Chondrocyte (in vitro differentiated cells): ENCODE measurements around the gene VAV2. TPM values are rescaled to one million over a fixed set of nuclear protein-coding genes. Genes with fewer than 3 reads are reported as not detected.

ENCODE experiments used
- DNase-seq: peaks from one replicate; pipeline ENCODE4 v3.0.0; 2021; ENCODE audit warnings: mixed read lengths, low spot score
- H3K27ac Mint-ChIP-seq: one replicate; pipeline ENCODE4 v1.8.0; 2021; ENCODE audit warnings: mild to moderate bottlenecking, moderate library complexity, mixed read lengths; ENCODE audit not compliant: unreplicated experiment
- H3K27me3 Mint-ChIP-seq: 2 replicates; pipeline ENCODE4 v1.8.0; 2021; ENCODE audit warnings: low read depth, mixed read lengths
- H3K36me3 Mint-ChIP-seq: 2 replicates; pipeline ENCODE4 v1.8.0; 2021; ENCODE audit warnings: low read depth, mixed read lengths
- H3K4me1 Mint-ChIP-seq: 2 replicates; pipeline ENCODE4 v1.8.0; 2021; ENCODE audit warnings: low read depth, mild to moderate bottlenecking, mixed read lengths
- H3K4me3 Mint-ChIP-seq: one replicate; pipeline ENCODE4 v1.8.0; 2021; ENCODE audit warnings: mild to moderate bottlenecking, moderate library complexity, mixed read lengths; ENCODE audit not compliant: unreplicated experiment
- H3K9me3 Mint-ChIP-seq: 2 replicates; pipeline ENCODE4 v1.8.0; 2021; ENCODE audit warnings: low read depth, mixed read lengths
- total RNA-seq: library from RNA; stranded (reverse); gene quantifications from 3 replicates; pipeline ENCODE4 v1.2.1, GENCODE V29; 2021
- TF ChIP-seq, protein P1 (sequence below): fragments of 200-600 bp; sonication (generic); IDR thresholded peaks from 2 replicates; pipeline ENCODE4 v1.5.0; 2021; ENCODE audit warnings: antibody characterized with exemption, mild to moderate bottlenecking, moderate library complexity

Gene VAV2
- total RNA-seq, 1 donor from 2014 or later = 17.7 TPM

GRCh38 chr9:134029248-134030226 is 37.4 kb upstream of the VAV2 start:
- no peaks in the 10 kb centered on the region for H3K9me3 Mint-ChIP-seq
- H3K4me1 Mint-ChIP-seq = peaks cover 13% of the 10 kb centered on the region
- H3K36me3 Mint-ChIP-seq = peaks cover 13% of the 10 kb centered on the region
- peak; percentile 65 for DNase-seq
- H3K4me3 Mint-ChIP-seq = no peak overlapping the region
- no peak overlapping the region for H3K27ac Mint-ChIP-seq
- H3K27me3 Mint-ChIP-seq = no peaks in the 10 kb centered on the region
- TF ChIP-seq, protein P1, sequence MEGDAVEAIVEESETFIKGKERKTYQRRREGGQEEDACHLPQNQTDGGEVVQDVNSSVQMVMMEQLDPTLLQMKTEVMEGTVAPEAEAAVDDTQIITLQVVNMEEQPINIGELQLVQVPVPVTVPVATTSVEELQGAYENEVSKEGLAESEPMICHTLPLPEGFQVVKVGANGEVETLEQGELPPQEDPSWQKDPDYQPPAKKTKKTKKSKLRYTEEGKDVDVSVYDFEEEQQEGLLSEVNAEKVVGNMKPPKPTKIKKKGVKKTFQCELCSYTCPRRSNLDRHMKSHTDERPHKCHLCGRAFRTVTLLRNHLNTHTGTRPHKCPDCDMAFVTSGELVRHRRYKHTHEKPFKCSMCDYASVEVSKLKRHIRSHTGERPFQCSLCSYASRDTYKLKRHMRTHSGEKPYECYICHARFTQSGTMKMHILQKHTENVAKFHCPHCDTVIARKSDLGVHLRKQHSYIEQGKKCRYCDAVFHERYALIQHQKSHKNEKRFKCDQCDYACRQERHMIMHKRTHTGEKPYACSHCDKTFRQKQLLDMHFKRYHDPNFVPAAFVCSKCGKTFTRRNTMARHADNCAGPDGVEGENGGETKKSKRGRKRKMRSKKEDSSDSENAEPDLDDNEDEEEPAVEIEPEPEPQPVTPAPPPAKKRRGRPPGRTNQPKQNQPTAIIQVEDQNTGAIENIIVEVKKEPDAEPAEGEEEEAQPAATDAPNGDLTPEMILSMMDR = no peak

DNA sequence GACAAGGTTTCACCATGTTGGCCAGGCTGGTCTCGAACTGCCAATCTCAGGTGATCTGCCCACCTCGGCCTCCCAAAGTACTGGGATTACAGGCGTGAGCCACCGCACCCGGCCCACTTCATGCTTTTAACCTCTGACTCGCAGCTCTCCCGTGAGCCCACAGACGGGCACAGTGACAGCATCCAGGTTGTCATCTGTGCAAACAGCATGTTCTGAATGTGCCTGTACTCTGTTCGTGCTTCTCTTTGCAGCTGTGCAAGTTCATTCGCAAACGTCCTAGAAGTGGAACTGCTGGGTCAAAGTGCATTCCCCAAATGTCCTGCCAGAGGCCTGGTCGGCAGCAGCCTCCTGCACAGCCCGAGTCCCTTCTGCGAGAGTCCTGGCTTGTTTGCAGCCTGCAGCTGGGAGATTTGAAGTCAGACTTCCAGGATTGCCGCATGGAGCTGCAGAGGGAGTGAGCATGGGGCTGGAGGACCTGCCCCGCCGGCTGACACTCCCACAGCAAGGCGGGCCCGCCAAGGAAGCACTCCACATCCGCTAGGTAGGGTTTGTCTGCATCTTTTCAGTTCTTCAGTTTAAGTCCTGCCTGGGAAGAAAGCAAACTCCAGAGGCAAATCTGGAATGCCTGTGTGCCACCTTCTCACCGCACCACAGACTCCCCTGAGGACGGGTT is 36.6 kb upstream of the VAV2 start:
- peaks cover 16% of the 10 kb centered on the region for H3K4me1 Mint-ChIP-seq
- no peaks in the 10 kb centered on the region for H3K27me3 Mint-ChIP-seq
- TF ChIP-seq, protein P1 = no peak
- H3K4me3 Mint-ChIP-seq = no peak overlapping the region
- H3K9me3 Mint-ChIP-seq = no peaks in the 10 kb centered on the region
- H3K36me3 Mint-ChIP-seq = peaks cover 12% of the 10 kb centered on the region
- peak; percentile 54 for DNase-seq
- no peak overlapping the region for H3K27ac Mint-ChIP-seq

DNA sequence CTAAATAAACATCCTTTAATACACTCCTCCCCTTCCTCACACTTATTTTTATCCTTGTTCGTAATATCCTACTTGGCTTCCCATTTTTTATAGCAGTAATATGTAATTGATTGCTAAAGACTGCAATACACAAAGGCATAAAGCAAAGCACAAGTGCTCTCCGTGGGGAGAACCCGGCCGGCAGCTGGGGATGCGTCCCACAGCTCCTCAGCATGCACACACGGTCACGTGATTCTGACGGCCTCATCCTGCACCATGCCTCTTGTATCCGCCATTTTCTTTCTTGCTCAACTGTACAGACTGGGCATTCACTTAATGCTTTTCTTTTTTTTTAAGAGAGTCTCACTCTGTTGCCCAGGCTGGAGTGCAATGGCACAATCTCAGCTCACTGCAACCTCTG is 36.0 kb upstream of the VAV2 start:
- Mint-ChIP-seq H3K36me3 (peaks cover 6% of the 10 kb centered on the region), H3K27me3 (no peaks in the 10 kb centered on the region), H3K4me1 (peaks cover 16% of the 10 kb centered on the region), H3K9me3 (no peaks in the 10 kb centered on the region), H3K27ac (no peak overlapping the region), H3K4me3 (no peak overlapping the region)
- TF ChIP-seq, protein P1 = no peak
- DNase-seq = peak; percentile 46

GRCh38 chr9:134027561-134027960 is 35.4 kb upstream of the VAV2 start:
- peak; percentile 34 for DNase-seq
- H3K4me1 Mint-ChIP-seq = peaks cover 16% of the 10 kb centered on the region
- no peaks in the 10 kb centered on the region for H3K27me3 Mint-ChIP-seq
- no peaks in the 10 kb centered on the region for H3K9me3 Mint-ChIP-seq
- H3K4me3 Mint-ChIP-seq = no peak overlapping the region
- peaks cover 2% of the 10 kb centered on the region for H3K36me3 Mint-ChIP-seq
- no peak overlapping the region for H3K27ac Mint-ChIP-seq
- TF ChIP-seq, protein P1 = no peak

- H3K4me3 Mint-ChIP-seq = no peak overlapping the region
- no peaks in the 10 kb centered on the region for H3K9me3 Mint-ChIP-seq
- H3K27ac Mint-ChIP-seq = no peak overlapping the region
- DNase-seq = peak; percentile 70
- no peaks in the 10 kb centered on the region for H3K27me3 Mint-ChIP-seq
- peaks cover 16% of the 10 kb centered on the region for H3K4me1 Mint-ChIP-seq
- TF ChIP-seq, protein P1 = no peak
- H3K36me3 Mint-ChIP-seq = peaks cover 2% of the 10 kb centered on the region
Measured at GRCh38 chr9:134026981-134027380, 34.9 kb upstream of the VAV2 start.
